NCI-H1092 (cell line): ENCODE measurements around the gene CASP8.
"Not testable (repeated sequence)": the region's sequence is repeated elsewhere in the genome, so short reads cannot be mapped to it uniquely, and the experiment has no call there.

Source experiments
- DNase-seq: peaks from one replicate; lab custom pipeline; 2025; lab: John Stamatoyannopoulos, UW

CASP8 gene

DNA sequence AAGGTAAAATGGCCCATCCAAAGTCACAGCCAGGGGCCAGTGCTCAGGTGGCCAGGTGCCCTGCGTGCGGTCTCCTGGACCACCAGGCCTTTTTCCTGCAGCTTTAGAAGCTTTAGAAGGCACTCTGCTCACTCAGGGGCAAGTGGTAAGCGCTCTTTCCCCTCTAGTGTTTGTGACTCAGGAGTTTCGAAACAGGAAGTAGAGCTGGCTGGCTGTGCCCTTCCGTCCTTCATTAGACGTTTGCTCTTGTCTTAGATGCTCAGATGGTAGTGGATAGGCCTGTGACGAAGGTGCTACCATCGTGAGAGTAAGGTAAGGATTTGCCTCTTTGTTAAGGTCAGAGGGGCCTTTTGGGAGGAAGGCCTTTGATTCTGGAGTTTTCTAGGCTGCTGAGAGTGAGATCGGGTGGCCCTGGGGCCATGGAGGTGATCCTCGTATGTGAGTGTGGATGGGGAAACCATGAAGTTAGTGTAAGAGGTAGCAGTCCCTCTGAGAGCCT, at the start of gene CASP8:
CASP8 (plus strand) TSS at position 235 of the 499 bp plus-strand sequence. CDS start 5,951 bp downstream, outside the sequence.
- no peak for DNase-seq

DNA sequence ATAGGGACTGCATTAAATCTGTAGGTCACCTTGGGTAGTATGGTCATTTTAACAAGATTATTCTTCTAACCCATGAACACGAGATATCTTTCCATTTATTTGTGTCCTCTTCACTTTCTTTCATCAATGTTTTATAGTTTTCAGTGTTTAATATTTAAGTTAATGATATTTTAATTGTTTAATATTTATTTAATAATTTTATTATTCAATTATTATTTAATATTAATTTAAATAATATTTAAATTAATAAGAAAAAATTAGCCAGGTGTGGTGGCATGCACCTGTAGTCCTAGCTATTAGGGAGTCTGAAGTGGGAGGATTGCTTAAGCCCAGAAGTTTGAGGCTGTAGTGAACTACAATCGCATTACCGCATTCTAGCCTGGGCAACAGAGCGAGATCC, 44.4 kb upstream of the CASP8 start:
- no peak for DNase-seq

DNA sequence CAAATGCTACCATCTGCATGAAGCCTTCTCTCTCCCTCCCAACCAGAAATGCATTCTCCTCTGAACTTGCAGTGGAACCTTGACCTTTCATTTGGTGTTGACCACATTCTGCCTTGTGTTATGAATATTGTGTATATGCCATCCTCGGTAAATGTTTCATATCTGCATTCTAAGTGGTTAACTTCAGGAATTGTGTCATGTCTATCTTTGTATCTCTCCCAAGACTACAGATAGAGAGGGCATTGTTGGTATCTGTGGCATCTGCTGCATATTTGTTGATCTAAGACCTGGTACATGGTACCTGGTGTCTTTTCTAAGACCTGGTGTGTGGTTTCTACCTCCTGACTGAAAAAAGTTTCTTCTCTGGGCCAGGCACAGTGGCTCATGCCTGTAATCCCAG, 43.4 kb upstream of the CASP8 start:
- no peak for DNase-seq

DNA sequence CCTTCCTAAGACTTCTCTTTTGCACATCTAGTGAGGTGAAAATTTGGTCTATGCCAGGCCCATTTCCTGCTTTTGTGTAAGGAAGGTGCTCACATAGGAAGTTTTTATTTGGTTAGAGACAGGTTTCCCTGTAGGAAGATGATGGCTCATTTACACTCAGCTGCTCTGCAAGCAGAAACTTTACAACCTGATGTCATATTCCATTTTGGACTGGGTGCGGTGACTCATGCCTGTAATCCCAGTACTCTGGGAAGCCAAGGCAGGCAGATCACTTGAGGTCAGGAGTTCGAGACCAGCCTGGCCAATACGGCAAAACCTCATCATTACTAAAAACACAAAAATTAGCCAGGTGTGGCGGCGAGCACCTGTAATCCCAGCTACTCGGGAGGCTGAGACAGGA, 41.6 kb upstream of the CASP8 start:
- no peak for DNase-seq

DNA sequence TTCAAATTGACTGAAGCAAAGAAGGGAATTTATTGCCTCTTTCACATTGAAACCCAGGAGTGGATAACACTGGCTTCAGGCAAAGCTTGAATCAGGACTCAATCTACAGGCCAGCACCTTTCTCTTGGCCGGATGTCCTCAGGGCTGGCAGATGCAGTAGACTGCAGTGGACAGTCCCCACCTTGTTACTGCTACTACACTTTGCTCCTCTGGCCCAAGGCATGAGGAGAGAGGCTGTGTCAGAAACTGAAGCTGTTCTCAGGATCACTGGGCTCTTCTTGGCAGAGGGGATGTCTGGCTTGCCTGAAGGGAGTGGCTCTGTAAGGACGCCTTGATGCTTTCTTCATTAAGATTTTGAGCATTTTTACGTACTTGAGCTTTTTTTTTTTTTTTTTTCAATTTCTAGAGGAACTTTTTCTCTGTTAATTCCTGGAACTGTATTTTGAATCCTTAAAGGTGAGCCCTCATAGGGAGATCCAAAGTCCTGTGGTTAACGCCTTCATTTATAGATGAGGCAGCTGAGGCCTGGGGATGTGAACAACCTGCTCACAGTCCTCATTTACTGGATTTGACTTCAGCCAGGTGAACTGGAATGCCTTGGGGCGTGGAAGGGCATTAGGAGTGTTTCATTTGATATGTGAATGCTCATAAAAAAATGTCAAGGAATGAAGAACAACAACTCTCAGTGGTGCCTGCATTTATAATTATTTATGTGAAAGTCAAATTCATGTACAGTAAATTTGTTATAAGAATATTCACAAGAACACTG, 40.8 kb upstream of the CASP8 start:
- DNase-seq: no peak

DNA sequence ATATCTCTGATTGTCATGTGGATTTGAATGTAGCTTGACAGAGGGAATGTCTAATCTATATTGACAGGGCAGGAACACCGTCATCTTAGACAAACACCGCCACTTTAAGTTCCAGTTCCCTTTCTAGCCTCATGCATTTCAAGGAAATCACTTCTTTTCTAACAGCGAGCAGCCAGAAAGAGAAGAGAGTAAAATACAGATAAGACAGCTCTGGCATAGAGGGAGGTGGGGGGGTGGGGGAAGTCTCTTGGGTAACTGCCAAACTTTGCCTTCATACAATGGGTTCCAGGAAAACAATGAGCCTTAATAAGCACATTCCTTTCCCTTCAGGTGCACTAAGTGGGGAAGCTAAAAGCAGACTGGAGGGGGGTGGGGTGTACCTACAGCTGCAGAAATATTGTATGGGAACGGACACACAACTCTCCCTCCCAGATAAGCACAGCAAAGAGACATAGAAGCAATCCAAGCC, 40.2 kb upstream of the CASP8 start:
- DNase-seq: no peak

DNA sequence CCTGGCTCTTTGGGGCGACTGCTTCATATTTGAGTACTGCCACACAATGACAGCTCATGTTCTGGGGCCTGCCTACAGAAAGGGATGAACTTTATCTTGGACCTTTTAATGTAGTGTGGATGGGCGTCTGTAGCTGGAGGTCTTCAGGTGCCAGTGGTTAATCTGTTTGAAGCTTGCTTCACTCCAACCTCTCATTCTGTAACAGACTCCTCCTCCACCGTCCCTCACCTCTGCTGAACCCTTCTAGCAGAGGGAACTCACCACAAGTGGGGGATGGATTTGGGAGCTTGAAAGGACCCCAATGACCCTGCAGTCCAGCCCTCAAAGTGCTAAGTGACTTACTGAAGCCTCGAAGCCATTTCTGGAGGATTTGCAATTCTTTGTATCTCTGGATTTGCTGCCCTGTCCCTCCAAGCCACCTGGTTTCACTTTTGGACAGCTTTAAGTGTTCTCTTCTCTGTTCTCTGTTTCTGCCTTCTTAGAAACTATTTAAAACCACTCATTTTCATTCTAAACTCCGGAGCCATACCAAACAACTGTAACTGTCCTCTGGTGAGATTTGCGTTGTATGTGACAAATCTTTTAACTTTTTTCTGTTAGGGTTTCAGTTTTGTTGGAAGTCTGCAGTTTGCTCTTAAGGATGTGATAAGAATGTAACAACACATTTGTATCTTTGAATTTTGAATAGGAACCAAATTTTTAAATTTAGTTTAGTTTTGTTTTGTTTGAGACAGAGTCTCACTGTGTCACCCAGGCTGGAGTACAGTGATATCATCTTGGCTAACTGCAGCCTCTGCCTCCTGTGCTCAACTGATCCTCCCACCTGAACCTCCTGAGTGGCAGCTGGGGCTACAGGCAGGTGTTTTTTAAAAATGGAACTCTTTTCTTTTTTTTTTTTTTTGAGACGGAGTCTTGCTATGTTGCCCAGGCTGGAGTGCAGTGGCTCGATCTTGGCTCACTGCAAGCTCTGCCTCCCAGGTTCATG, 37.0 kb upstream of the CASP8 start:
- DNase-seq: no peak

DNA sequence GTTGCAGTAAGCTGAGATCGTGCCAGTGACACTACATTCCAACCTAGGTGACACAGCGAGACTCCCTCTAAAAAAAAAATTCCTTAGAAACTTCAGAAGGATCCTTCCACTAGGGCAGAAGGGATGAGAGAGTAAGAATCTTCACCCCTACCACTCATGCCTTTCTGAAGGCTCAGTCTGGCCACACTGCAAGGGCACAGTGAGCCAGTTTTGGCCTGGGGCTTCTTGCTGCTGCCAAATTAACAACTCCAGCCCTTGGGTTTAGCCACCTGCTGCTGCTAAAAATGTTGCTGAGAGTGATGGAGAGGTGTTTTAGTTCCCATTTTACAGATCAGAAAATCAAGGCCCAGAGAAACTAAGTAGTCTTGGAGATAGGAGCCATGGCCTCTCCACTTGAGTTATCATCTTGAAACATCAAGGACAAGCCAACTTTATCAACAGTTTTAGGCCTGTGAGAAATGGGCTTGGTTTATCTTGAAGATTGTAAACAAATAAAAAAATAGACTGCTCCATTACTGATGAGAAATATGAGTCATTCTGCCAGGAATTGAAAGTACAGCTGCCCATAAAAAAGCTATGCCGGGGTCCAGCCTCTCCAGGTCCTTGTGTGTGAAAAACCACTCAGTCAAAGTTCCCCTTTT, 31.9 kb upstream of the CASP8 start:
- DNase-seq: no peak

DNA sequence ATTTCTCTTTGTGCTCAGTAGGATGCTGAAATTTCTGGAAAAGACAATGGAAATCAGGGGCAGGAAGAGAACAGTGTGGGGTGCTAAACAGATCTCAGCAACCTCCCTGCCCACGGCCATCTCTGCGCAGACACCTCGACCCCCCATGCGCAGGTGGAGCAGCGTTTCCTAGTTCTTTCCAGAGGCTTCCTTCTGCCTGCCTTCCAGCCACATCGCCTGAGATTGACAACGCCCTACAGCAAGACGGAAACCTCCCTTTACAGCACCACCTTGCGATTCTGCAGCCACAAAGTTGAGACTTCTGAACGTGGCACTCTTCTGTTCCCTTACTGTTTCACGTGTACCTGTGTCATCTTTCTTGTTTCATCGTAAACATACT, 31.4 kb upstream of the CASP8 start:
- no peak for DNase-seq

DNA sequence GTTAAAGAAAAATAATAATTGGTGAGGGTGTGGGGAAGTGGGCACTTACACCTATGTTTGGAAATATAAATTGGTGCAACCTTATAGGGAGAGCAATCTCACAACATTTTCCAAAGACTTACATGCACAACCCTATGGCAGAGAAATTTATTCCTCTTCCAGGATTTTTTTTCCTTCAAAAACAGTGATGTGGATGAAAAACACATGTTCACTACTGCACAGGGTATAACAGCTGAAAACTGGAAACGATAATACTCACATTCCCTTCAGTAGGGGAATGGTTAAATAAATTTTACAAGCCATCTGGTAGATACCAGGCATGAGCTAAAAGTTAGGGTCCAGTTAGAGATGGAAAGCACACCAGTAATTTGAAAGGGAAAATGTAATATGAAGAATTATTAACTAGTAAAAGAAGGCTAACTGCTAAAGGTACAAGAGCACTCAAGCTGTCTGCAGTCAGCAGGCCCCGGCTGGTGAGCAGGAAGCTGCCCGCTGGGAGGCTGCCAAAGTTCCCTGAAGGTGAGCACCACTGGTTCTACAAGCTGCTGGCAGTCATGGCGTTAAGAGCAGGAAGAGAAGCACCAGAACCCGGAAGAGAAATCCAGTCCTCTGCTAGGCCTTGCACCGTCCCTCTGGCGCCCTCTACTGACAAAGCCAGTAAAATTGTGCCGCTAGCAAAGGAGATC, 28.4 kb upstream of the CASP8 start:
- peak; percentile 57 for DNase-seq

DNA sequence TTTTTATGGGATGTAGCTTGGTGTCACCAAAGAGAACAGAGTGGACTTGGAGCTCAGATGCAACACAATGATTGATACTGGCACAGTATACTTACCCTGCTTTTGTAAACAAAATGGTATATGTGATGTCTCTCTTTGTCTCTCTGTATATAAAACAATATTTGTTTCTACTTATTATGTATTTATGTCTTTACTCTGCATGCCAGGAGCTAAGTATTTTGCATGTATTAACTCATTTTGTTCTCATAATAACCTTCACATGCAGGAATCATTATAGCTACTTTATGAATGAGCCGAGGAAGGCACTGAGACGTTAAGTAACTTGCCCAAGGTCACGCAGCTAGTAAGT, 27.9 kb upstream of the CASP8 start:
- DNase-seq: no peak

DNA sequence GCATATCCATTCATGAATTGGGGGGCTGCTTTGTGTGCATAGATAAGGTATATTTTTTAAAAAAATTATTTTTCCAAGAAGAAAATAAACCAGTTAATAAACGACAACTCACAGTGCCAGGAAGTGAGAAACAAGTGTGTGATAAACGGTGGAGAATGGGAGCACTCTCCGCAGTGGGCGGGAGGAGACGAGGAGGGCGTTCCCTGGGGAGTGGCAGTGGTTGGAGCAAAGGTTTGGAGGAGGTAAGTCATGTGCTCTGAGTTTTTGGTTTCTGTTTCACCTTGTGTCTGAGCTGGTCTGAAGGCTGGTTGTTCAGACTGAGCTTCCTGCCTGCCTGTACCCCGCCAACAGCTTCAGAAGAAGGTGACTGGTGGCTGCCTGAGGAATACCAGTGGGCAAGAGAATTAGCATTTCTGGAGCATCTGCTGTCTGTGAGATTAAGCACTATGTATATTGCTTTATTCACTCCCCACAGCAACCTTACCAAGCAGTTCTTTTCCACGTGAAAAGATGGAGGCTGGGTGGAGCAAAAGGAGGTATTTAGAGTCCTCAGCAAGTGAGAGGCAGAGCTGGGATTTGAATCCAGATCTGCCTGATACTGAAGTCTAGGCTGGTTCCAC, 27.0 kb upstream of the CASP8 start:
- no peak for DNase-seq

DNA sequence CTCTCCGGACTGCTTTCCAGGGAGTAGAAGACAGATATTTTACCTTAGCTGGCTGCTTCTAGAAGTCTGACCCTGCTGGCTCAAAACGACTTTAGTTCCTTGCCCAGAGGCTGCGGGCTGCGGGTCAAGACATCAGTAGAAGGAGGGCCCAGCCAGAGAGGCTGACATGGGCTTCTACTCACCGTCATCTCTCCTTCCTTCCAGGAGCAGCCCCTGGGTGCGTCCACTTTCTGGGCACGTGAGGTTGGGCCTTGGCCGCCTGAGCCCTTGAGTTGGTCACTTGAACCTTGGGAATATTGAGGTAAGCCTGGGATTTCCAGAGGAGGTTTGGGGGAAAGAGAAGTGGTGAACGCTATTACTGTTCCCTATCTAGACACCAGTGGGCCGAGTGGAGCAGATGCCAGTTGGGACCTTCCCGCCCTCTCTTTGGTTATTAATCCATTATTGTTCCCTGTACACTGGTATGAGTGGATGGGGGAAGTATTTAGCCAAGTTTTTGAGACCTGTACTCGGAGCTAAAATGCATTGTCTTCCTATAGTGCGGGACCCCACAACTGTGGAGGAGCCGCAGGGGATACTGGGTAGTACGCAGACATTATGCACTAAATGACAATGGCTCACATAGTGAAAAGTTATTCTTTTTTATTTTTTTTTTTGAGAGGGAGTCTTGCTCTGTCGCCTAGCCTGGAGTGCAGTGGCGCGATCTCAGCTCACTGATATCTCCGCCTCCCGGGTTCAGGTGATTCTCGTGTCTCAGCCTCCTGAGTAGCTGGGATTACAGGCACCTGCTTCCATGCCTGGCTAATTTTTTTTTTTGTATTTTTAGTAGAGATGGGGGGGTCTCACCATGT, 26.3 kb upstream of the CASP8 start:
- no peak for DNase-seq

DNA sequence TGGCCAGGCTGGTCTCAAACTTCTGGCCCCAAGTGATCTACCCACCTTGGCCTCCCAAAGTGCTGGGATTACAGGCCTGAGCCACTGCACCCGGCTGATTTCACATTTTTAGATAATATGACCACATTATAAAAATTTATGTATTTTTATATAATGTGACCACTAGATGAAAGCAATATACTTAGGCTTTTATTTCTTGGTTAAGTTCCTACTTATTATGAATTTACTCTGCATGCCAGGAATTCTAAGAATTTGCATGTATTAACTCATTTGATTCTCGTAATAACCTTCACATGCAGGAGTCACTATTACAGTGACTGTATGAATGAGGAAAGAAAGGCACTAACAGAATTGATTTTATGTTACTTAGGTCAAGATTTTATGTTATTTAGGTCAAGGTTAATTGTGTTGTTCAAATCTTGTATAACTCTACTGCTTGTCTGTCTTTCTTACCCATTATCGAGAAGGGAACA, 25.6 kb upstream of the CASP8 start:
- DNase-seq: no peak

DNA sequence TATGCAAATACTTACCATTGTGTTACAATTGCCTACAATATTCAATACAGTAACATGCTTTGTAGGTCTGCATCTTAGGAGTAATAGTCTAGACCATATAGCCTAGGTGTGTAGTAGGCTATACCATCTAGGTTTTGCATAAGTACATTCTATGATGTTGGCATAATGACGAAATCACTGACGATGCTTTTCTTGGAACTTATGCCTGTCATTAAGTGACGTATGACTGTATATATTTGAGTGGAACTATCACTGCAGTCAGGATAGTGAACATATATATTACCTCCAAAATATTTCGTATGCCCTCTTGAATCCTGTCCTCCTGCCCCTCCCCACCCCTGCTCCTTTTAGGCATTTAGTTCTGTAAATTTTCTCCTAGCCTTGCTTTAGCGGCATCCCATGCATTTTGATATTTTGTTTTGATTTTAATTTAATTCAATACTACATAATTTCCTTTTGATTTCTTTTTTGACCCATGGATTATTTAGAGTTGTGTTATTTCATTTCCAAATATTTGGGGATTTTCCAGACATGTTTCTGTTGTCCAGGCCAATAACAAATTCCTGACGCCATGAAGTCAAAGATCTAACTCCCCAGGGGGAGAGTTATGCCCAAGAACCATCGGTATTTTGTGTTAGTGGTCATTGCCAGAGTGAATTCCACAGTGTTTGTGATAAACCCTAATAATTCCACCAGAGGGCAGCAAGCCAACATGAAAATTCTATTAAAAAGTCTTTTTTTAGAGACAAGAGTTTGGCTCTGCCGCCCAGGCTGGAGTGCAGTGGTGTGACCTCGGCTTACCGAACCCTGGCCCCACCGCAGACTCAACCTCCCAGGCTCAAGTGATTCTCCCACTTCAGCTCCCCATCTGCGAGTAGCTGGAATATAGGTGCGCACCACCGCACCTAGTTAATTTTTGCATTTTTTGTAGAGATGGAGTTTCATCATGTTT, 24.2 kb upstream of the CASP8 start:
- DNase-seq: no peak

DNA sequence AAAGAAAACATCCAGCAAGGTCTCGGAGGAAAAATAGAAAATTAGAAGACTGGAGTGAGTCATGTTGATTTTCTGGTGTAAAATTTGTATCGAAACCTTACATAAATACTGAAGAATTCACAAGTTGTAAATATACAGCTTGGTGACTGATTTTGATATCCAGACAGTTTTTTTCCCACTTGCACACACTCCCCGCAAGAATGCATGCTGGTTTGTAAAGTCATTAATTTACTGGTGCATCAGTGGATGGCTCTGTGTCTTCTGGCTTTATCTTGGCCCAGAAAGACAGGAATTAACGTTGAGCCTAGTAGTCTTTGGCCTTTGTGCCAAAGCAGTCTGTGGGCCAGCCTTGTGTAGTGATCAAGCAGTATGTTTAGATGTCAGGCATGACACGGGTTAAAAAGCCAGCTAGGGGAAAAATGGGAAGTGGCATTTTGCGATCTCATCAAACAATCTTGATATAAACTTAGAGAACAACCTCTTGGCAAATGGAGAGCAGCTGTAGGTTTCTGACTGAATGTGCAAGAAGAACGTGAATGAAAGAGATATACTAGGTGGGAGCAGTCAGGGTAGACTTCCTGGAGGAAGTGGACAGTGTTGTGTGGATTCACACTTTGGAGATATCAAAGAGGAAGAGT, 22.7 kb upstream of the CASP8 start:
- no peak for DNase-seq

DNA sequence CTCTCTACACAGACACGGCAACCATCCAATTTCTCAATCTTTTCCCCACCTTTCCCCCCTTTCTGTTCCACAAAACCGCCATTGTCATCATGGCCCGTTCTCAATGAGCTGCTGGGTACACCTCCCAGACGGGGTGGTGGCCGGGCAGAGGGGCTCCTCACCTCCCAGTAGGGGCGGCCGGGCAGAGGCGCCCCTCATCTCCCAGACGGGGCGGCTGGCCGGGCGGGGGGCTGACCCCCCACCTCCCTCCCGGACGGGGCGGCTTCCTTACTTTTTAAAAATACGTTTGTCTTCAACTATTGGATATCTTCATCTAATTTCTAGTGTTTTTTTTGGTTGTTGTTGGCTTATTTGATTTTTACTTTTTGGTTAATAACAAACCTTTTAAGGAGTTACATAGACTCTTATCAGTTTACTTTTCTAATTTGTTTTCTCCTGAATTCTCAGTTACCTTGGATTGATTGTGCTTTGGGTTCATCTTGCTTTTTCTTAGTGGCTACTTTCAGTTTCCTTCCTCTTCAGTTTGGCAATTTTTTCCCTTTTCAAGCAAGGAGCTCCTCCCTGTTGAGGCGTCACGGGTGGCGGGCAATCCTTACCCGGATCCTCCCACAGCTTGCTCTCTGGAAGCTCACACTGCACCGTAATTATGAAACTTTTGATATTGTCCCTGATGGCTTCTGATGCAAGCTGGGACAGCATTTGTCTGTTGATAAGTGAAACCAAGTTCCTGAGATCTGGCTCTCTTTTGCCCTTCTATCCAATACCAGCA, 21.0 kb upstream of the CASP8 start:
- DNase-seq: not testable (repeated sequence)
